K562 (cell line): Measurements from ENCODE around the gene EPS8. TPM values are rescaled to one million over a fixed set of nuclear protein-coding genes. Genes with fewer than 3 reads are reported as not detected.

ENCODE experiments used
- ATAC-seq: fragments of 200-7000 bp; cut with Tn5 transposase; 3 replicates; pipeline ENCODE4 v1.9.1; 2020; ENCODE audit warnings: moderate library complexity
- BruUV-seq: library from RNA; stranded (reverse); fragments of 400-500 nt; replicated peaks from 2 replicates; lab custom pipeline; 2021; lab: Mats Ljungman, UMichigan
- CTCF ChIA-PET: fragments of 300-600 bp; formaldehyde crosslinking; extraction: SDS; loops from one replicate; lab custom pipeline; 2021; ENCODE audit warnings: low intra/inter-chr PET ratio; lab: Yijun Ruan, JAX
- POLR2A ChIA-PET: fragments of 300-600, 350-650 bp; sonication (Branson Sonifier 250); formaldehyde crosslinking; extraction: SDS; loops from one replicate; lab custom pipeline; 2021; ENCODE audit warnings: antibody characterized with exemption, inconsistent platforms; lab: Yijun Ruan, JAX
- DNase-seq, 4 experiments: peaks; one replicate each; pipeline versions ENCODE4 v3.0.0 to v3.0.0-alpha.2; 2011 to 2018; ENCODE audit warnings: low spot score in 3 of 4, mixed read lengths in 3 of 4; ENCODE audit errors: extremely low read depth in 1 of 4
- FAIRE-seq: peaks from 2 replicates; lab custom pipeline; 2011; peaks lifted over from hg19 to GRCh38; lab: Jason Lieb, UNC
- H2AFZ ChIP-seq: 2 replicates; pipeline ENCODE4 v1.6.0; 2011; ENCODE audit warnings: low read depth, low read length, control low read depth, inconsistent platforms
- H3K27ac ChIP-seq: fragments of 200-600 bp; 3 replicates; pipeline ENCODE4 v1.8.0; 2011; ENCODE audit warnings: low read depth, mild to moderate bottlenecking, control low read depth, inconsistent platforms, low read length, moderate library complexity, mixed read lengths; ENCODE audit errors: extremely low read depth
- H3K27me3 ChIP-seq, 2 experiments: fragments of 300-600 bp in 1 of 2; 2 replicates in 1 of 2; 3 replicates in 1 of 2; pipeline versions ENCODE4 v1.6.0 to v1.8.0; 2011; ENCODE audit warnings: inconsistent platforms in 2 of 2, low read length in 2 of 2, mild to moderate bottlenecking in 1 of 2, mixed read lengths in 1 of 2, moderate library complexity in 1 of 2; ENCODE audit not compliant: control insufficient read depth in 2 of 2, insufficient read depth in 2 of 2
- H3K36me3 ChIP-seq: fragments of 300-600 bp; 3 replicates; pipeline ENCODE4 v1.8.0; 2011; ENCODE audit warnings: mild to moderate bottlenecking, low read length, inconsistent platforms; ENCODE audit not compliant: control insufficient read depth, insufficient read depth
- H3K4me1 ChIP-seq, 2 experiments: fragments of 200-600 bp in 1 of 2; replicated peaks in 1 of 2; 2 replicates in 1 of 2; 3 replicates in 1 of 2; pipeline versions ENCODE4 v1.5.1 to v1.8.0; 2011; ENCODE audit warnings: inconsistent platforms in 2 of 2, low read length in 2 of 2, mild to moderate bottlenecking in 1 of 2, mixed read lengths in 1 of 2, moderate library complexity in 1 of 2; ENCODE audit not compliant: control insufficient read depth in 2 of 2, insufficient read depth in 2 of 2
- H3K4me2 ChIP-seq: 2 replicates; pipeline ENCODE4 v1.6.1; 2011; ENCODE audit warnings: low read length, control low read depth, inconsistent platforms, mixed read lengths; ENCODE audit not compliant: insufficient read depth
- H3K4me3 ChIP-seq: fragments of 200-600 bp; sonication (generic), shearing (Covaris generic); 2 replicates; pipeline ENCODE4 v1.5.1; 2016; ENCODE audit warnings: control low read depth, inconsistent platforms
- H3K79me2 ChIP-seq: fragments of 200-600 bp; 3 replicates; pipeline ENCODE4 v1.8.0; 2011; ENCODE audit warnings: low read length, inconsistent platforms; ENCODE audit not compliant: control insufficient read depth, insufficient read depth
- H3K9ac ChIP-seq, 2 experiments: 2 replicates each; pipeline versions ENCODE4 v1.6.0 to v1.6.1; 2011; ENCODE audit warnings: low read depth in 2 of 2, low read length in 2 of 2, control low read depth in 1 of 2, inconsistent platforms in 1 of 2, mild to moderate bottlenecking in 1 of 2, mixed read lengths in 1 of 2; ENCODE audit not compliant: insufficient read depth in 1 of 2
- H3K9me1 ChIP-seq: one replicate; pipeline ENCODE4 v1.6.0; 2011; ENCODE audit warnings: inconsistent platforms, mild to moderate bottlenecking, low read length, moderate library complexity; ENCODE audit not compliant: control insufficient read depth, insufficient read depth
- H3K9me3 ChIP-seq: replicated peaks from 2 replicates; pipeline ENCODE4 v1.5.1; 2011; ENCODE audit warnings: low read depth, low read length, inconsistent platforms; ENCODE audit not compliant: control insufficient read depth, insufficient read depth
- H4K20me1 ChIP-seq: replicated peaks from 2 replicates; pipeline ENCODE4 v1.6.1; 2011; ENCODE audit warnings: low read length, inconsistent platforms, mixed read lengths; ENCODE audit not compliant: control insufficient read depth, insufficient read depth
- CHD4 ChIP-seq: fragments of 200-600 bp; sonication (generic); IDR thresholded peaks from 3 replicates; pipeline ENCODE4 v1.6.1; 2012; ENCODE audit warnings: low read depth, mild to moderate bottlenecking, mixed read lengths, low read length, inconsistent platforms; ENCODE audit not compliant: insufficient read depth, insufficient replicate concordance, poor library complexity, severe bottlenecking
- DEAF1 ChIP-seq: fragments of 450-650 bp; formaldehyde crosslinking; IDR thresholded peaks from 2 replicates; pipeline ENCODE4 v1.4.0; 2020; ENCODE audit warnings: mild to moderate bottlenecking, moderate library complexity
- ETV6 ChIP-seq, 3 experiments: fragments of 150-350 bp in 1 of 3; sonication (generic) in 1 of 3; formaldehyde crosslinking in 1 of 3; IDR thresholded peaks; 2 replicates each; pipeline versions ENCODE4 v1.6.1 to v1.8.0; 2014 to 2022; ENCODE audit warnings: borderline replicate concordance in 2 of 3, low read depth in 2 of 3, antibody characterized with exemption in 1 of 3, low read length in 1 of 3, mild to moderate bottlenecking in 1 of 3, missing genetic modification reagents in 1 of 3
- HMG20B ChIP-seq: fragments of 250-450 bp; sonication (Bioruptor Pico); IDR thresholded peaks from 2 replicates; pipeline ENCODE4 v1.5.0; 2021; ENCODE audit warnings: mild to moderate bottlenecking
- KDM5B ChIP-seq: fragments of 200-600 bp; sonication (generic); IDR thresholded peaks from 2 replicates; pipeline ENCODE4 v1.6.1; 2012; ENCODE audit warnings: low read depth, mild to moderate bottlenecking, moderate library complexity, low read length, control low read depth, inconsistent platforms; ENCODE audit not compliant: insufficient replicate concordance
- PCBP1 ChIP-seq: fragments of 200-400 bp; formaldehyde crosslinking; IDR thresholded peaks from 2 replicates; pipeline ENCODE4 v1.6.1; 2018; ENCODE audit warnings: mild to moderate bottlenecking, low read depth, low read length; ENCODE audit not compliant: poor library complexity, severe bottlenecking
- SMAD4 ChIP-seq: fragments of 250-450 bp; sonication (Bioruptor Pico); conservative IDR thresholded peaks from 2 replicates; pipeline ENCODE4 v1.8.0; 2021; ENCODE audit warnings: inconsistent platforms, mild to moderate bottlenecking, moderate library complexity
- SREBF1 ChIP-seq: fragments of 150-350 bp; IDR thresholded peaks from 2 replicates; pipeline ENCODE4 v1.6.1; 2014; ENCODE audit warnings: antibody characterized with exemption, low read depth, low read length, borderline replicate concordance
- ZNF589 ChIP-seq: fragments of 200-800 bp; sonication (Bioruptor generic); IDR thresholded peaks from 2 replicates; pipeline ENCODE4 v1.6.1; 2016; ENCODE audit warnings: low read depth, missing genetic modification characterization, missing compliant biosample characterization
- ZNF76 ChIP-seq: fragments of 250-450 bp; sonication (Bioruptor Pico); IDR thresholded peaks from 2 replicates; pipeline ENCODE4 v1.4.0; 2020; ENCODE audit warnings: mild to moderate bottlenecking, moderate library complexity, borderline replicate concordance
- ZNF766 ChIP-seq: fragments of 200-800 bp; sonication (Bioruptor generic); conservative IDR thresholded peaks from 2 replicates; pipeline ENCODE4 v1.6.1; 2016; ENCODE audit warnings: missing genetic modification characterization, missing compliant biosample characterization
- WGBS: fragments of 100-300 bp; shearing (Covaris generic); methylation state at CpG from one replicate; pipeline ENCODE4 v1.1.6; 2016; ENCODE audit warnings: low coverage, mixed read lengths; ENCODE audit not compliant: insufficient coverage; ENCODE audit errors: missing lambda C conversion rate; 5-methylcytosine and 5-hydroxymethylcytosine counted together
- in situ Hi-C: fragments of 300-500 bp; cut with MboI; formaldehyde crosslinking; loops from 4 replicates; pipeline ENCODE4 v1.15.0; 2018; ENCODE audit warnings: inconsistent platforms, mixed read lengths
- intact Hi-C: fragments of 100-400 bp; cut with micrococcal nuclease; formaldehyde crosslinking; loops from 2 replicates; pipeline ENCODE4 v1.14.2; 2022
- polyA plus RNA-seq, 8 experiments: library from polyadenylated mRNA; depleted of rRNA in 4 of 8; stranded (reverse) in 5 of 8; unstranded in 3 of 8; fragments of >200 nt; fragmentation: Nextera tagmentation in 2 of 8; fragmentation: Illumina TruSeq in 1 of 8; extraction: Ambion mirVana in 2 of 8; extraction: Trizol in 1 of 8; gene quantifications; 2 replicates each; pipeline versions ENCODE4 v1.2.1 to v1.2.3, GENCODE V29; 2011 to 2014; ENCODE audit warnings: inconsistent platforms in 1 of 8, missing spikeins in 1 of 8
- total RNA-seq, 7 experiments: library from RNA; depleted of rRNA in 6 of 7; stranded (reverse); fragments of >200 nt in 6 of 7; fragmentation: Illumina TruSeq in 2 of 7; extraction: Trizol in 2 of 7; gene quantifications; 2 replicates each; pipeline versions ENCODE4 v1.2.1 to v1.2.3, GENCODE V29; 2011 to 2021; ENCODE audit warnings: low replicate concordance in 1 of 7
- TF ChIP-seq, protein P1 (sequence below): fragments of 250-450 bp; sonication (Bioruptor Pico); IDR thresholded peaks from 2 replicates; pipeline ENCODE4 v1.6.1; 2021; ENCODE audit warnings: mild to moderate bottlenecking
- TF ChIP-seq, protein P2 (sequence below): IDR thresholded peaks from 2 replicates; pipeline ENCODE4 v1.6.1; 2011; ENCODE audit warnings: borderline replicate concordance, low read depth, mild to moderate bottlenecking, moderate library complexity, low read length; ENCODE audit not compliant: insufficient read depth, poor library complexity, severe bottlenecking
- TF ChIP-seq, protein P3 (sequence below): fragments of 250-450 bp; sonication (Bioruptor Pico); IDR thresholded peaks from 2 replicates; pipeline ENCODE4 v1.4.0; 2020

EPS8 gene
- total and polyA plus RNA-seq, 9 of the 15 experiments (the other 6 are each of a cell fraction or from before 2014, with no cell fraction given), result 0.10 to 1.9 (median 0.33) TPM

- ATAC-seq (no peak), DNase-seq (no peak), FAIRE-seq (no peak)
- CTCF ChIA-PET, result no interaction called here
- POLR2A ChIA-PET, result no interaction called here
- 2% methylated on average over 3 of the region's 3 CpGs for WGBS
- Histone ChIP-seq H4K20me1 (no peaks in the 10 kb centered on the region), H3K9ac (no peak overlapping the region), H2AFZ (no peak overlapping the region), H3K36me3 (no peaks in the 10 kb centered on the region), H3K27me3 (no peaks in the 10 kb centered on the region), H3K4me2 (no peak overlapping the region), H3K4me3 (no peak overlapping the region), H3K9me3 (no peaks in the 10 kb centered on the region), H3K27ac (no peak overlapping the region), H3K4me1 (no peaks in the 10 kb centered on the region), H3K79me2 (no peaks in the 10 kb centered on the region), H3K9me1 (no peaks in the 10 kb centered on the region)
- intact Hi-C loops, result no loop called here
- in situ Hi-C loops, result no loop called here
- BruUV-seq, result no TSS peak
- TF ChIP-seq ETV6 (IDR thresholded peaks at IDR 0.05; ENCODE audit: borderline replicate concordance in 1 of 2, low read depth in 2 of 2, low read length in 1 of 2) (no peak), ETV6 (CRISPR knock-in tag; IDR thresholded peaks at IDR 0.05; ENCODE audit: borderline replicate concordance) (no peak), ZNF76 (no peak), SMAD4 (CRISPR knock-in tag) (no peak), ZNF766 (no peak), KDM5B (no peak), PCBP1 (no peak), DEAF1 (CRISPR knock-in tag) (no peak), SREBF1 (no peak), CHD4 (no peak), ZNF589 (CRISPR knock-in tag) (no peak), HMG20B (CRISPR knock-in tag) (no peak)
- TF ChIP-seq, protein P1, sequence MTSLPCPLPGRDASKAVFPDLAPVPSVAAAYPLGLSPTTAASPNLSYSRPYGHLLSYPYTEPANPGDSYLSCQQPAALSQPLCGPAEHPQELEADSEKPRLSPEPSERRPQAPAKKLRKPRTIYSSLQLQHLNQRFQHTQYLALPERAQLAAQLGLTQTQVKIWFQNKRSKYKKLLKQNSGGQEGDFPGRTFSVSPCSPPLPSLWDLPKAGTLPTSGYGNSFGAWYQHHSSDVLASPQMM (CRISPR knock-in tag), result no peak
- TF ChIP-seq, protein P2, sequence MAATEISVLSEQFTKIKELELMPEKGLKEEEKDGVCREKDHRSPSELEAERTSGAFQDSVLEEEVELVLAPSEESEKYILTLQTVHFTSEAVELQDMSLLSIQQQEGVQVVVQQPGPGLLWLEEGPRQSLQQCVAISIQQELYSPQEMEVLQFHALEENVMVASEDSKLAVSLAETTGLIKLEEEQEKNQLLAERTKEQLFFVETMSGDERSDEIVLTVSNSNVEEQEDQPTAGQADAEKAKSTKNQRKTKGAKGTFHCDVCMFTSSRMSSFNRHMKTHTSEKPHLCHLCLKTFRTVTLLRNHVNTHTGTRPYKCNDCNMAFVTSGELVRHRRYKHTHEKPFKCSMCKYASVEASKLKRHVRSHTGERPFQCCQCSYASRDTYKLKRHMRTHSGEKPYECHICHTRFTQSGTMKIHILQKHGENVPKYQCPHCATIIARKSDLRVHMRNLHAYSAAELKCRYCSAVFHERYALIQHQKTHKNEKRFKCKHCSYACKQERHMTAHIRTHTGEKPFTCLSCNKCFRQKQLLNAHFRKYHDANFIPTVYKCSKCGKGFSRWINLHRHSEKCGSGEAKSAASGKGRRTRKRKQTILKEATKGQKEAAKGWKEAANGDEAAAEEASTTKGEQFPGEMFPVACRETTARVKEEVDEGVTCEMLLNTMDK, result no peak
- TF ChIP-seq, protein P3, sequence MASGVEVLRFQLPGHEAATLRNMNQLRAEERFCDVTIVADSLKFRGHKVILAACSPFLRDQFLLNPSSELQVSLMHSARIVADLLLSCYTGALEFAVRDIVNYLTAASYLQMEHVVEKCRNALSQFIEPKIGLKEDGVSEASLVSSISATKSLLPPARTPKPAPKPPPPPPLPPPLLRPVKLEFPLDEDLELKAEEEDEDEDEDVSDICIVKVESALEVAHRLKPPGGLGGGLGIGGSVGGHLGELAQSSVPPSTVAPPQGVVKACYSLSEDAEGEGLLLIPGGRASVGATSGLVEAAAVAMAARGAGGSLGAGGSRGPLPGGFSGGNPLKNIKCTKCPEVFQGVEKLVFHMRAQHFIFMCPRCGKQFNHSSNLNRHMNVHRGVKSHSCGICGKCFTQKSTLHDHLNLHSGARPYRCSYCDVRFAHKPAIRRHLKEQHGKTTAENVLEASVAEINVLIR, result no peak
Measured at GRCh38 chr12:15819644-15820437, 30.7 kb upstream of the EPS8 start.
